OCI-LY1 (cell line): Measurements from ENCODE around the gene PMEPA1.

Source experiments
- H2AFZ ChIP-seq: fragments of 200-600 bp; sonication (generic), shearing (Covaris generic); 2 replicates; pipeline ENCODE4 v1.6.0; 2014; ENCODE audit warnings: antibody characterized with exemption, mild to moderate bottlenecking, low read length
- H3F3A ChIP-seq: fragments of 200-600 bp; sonication (generic), shearing (Covaris generic); 2 replicates; pipeline ENCODE4 v1.6.0; 2014; ENCODE audit warnings: mild to moderate bottlenecking, antibody characterized with exemption, low read length, moderate library complexity; ENCODE audit not compliant: insufficient read depth
- H3K27ac ChIP-seq: fragments of 200-600 bp; sonication (generic); 2 replicates; pipeline ENCODE4 v1.5.1; 2014; ENCODE audit warnings: low read length, mixed run types, mild to moderate bottlenecking, low read depth; ENCODE audit not compliant: poor library complexity, severe bottlenecking
- H3K27me3 ChIP-seq: fragments of 200-600 bp; sonication (generic); 2 replicates; pipeline ENCODE4 v1.6.0; 2014; ENCODE audit warnings: antibody characterized with exemption, mild to moderate bottlenecking, low read length, moderate library complexity; ENCODE audit not compliant: insufficient read depth
- H3K36me3 ChIP-seq: fragments of 200-600 bp; sonication (generic); 2 replicates; pipeline ENCODE4 v1.6.1; 2014; ENCODE audit warnings: mild to moderate bottlenecking, antibody characterized with exemption, low read length, moderate library complexity, mixed read lengths; ENCODE audit not compliant: insufficient read depth
- H3K4me1 ChIP-seq: fragments of 200-600 bp; sonication (generic); 2 replicates; pipeline ENCODE4 v1.5.1; 2014; ENCODE audit warnings: mild to moderate bottlenecking, low read length, moderate library complexity; ENCODE audit not compliant: insufficient read depth, severe bottlenecking
- H3K4me2 ChIP-seq: fragments of 200-600 bp; sonication (generic), shearing (Covaris generic); 2 replicates; pipeline ENCODE4 v1.6.1; 2014; ENCODE audit warnings: low read length
- H3K4me3 ChIP-seq: fragments of 200-600 bp; sonication (generic); 2 replicates; pipeline ENCODE4 v1.5.1; 2014; ENCODE audit warnings: low read length, low read depth, mild to moderate bottlenecking, mixed read lengths; ENCODE audit not compliant: poor library complexity, severe bottlenecking
- H3K79me2 ChIP-seq: fragments of 200-600 bp; shearing (Covaris generic); 2 replicates; pipeline ENCODE4 v1.6.1; 2016; ENCODE audit warnings: mixed run types, low read length, mixed read lengths; ENCODE audit not compliant: insufficient read depth
- H3K9ac ChIP-seq: fragments of 200-600 bp; sonication (generic), shearing (Covaris generic); 2 replicates; pipeline ENCODE4 v1.6.1; 2014; ENCODE audit warnings: mild to moderate bottlenecking, low read length, mixed read lengths
- H3K9me2 ChIP-seq: fragments of 200-600 bp; sonication (generic), shearing (Covaris generic); 2 replicates; pipeline ENCODE4 v1.6.1; 2014; ENCODE audit warnings: low read depth, mild to moderate bottlenecking, low read length, mixed read lengths
- H3K9me3 ChIP-seq: fragments of 200-600 bp; shearing (Covaris generic); 2 replicates; pipeline ENCODE4 v1.6.1; 2014; ENCODE audit warnings: low read length, mixed read lengths
- H4K20me1 ChIP-seq: fragments of 200-600 bp; sonication (generic), shearing (Covaris generic); 2 replicates; pipeline ENCODE4 v1.6.0; 2016; ENCODE audit warnings: mild to moderate bottlenecking, low read length; ENCODE audit not compliant: insufficient read depth
- EZH2 ChIP-seq: fragments of 200-600 bp; sonication (generic), shearing (Covaris generic); IDR thresholded peaks from 2 replicates; pipeline ENCODE4 v1.8.0; 2017; ENCODE audit warnings: borderline replicate concordance, mixed run types, mild to moderate bottlenecking, antibody characterized with exemption, low read length, moderate library complexity, mixed read lengths
- TF ChIP-seq, protein P1 (sequence below): fragments of 200-600 bp; sonication (generic), shearing (Covaris generic); IDR thresholded peaks from 2 replicates; pipeline ENCODE4 v1.5.1; 2017; ENCODE audit warnings: mild to moderate bottlenecking, antibody characterized with exemption, low read length, moderate library complexity, mixed read lengths

PMEPA1 gene

DNA sequence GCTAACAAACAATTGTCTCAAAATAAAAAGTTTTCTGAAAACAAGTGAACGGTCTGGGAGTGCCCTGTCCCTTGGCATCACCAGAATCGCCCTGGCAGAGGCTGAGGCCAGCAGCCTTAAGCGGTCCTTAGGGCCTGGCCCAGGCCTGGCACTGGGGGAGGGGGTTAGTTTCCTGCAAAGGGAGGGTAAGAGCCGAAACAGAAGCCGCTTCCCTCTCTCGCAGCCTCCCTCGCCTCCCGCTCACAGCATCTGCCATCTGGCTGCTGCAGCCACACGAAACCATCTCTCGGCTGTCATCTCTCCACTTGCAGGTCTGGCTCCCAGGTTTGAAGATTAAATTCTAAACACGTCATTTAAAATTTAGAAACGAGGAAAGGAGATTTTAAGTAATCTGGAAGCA, 31.5 kb downstream of the PMEPA1 start:
- Histone ChIP-seq H3K27me3 (peaks cover 7% of the 10 kb centered on the region; the same call in 1 of the 2 replicates), H3K4me2 (no peak overlapping the region), H3K4me3 (no peak overlapping the region), H3K36me3 (no peaks in the 10 kb centered on the region), H3K9me3 (no peaks in the 10 kb centered on the region), H3K4me1 (peaks cover 38% of the 10 kb centered on the region), H3K79me2 (no peaks in the 10 kb centered on the region), H2AFZ (no peak overlapping the region), H4K20me1 (no peaks in the 10 kb centered on the region), H3K9me2 (no peaks in the 10 kb centered on the region), H3K27ac (no peak overlapping the region), H3K9ac (no peak overlapping the region), H3F3A (no peaks in the 10 kb centered on the region)
- TF ChIP-seq, protein P1, sequence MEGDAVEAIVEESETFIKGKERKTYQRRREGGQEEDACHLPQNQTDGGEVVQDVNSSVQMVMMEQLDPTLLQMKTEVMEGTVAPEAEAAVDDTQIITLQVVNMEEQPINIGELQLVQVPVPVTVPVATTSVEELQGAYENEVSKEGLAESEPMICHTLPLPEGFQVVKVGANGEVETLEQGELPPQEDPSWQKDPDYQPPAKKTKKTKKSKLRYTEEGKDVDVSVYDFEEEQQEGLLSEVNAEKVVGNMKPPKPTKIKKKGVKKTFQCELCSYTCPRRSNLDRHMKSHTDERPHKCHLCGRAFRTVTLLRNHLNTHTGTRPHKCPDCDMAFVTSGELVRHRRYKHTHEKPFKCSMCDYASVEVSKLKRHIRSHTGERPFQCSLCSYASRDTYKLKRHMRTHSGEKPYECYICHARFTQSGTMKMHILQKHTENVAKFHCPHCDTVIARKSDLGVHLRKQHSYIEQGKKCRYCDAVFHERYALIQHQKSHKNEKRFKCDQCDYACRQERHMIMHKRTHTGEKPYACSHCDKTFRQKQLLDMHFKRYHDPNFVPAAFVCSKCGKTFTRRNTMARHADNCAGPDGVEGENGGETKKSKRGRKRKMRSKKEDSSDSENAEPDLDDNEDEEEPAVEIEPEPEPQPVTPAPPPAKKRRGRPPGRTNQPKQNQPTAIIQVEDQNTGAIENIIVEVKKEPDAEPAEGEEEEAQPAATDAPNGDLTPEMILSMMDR: no peak
- no peak for TF ChIP-seq EZH2

DNA sequence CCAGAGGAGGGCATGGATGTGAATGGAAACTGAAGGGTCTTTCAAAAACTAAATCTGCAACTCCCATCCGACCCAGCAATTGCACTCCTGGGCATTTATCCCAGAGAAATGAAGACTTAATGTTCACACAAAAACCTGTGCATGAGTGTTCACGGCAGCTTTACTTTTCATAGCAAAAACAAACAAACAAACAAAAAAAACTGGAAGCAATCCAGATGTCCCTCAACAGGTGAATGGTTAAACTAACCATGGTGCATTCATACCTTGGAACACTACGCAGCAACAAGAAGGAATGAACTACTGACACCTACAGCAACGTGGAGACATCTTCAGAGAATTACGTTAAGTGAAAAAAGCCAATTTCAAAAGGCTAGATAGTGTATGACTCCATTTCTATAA, 32.2 kb downstream of the PMEPA1 start:
- no peak overlapping the region for H3K27ac ChIP-seq
- no peak for TF ChIP-seq EZH2
- TF ChIP-seq, protein P1: no peak
- H3K79me2 ChIP-seq: no peaks in the 10 kb centered on the region

DNA sequence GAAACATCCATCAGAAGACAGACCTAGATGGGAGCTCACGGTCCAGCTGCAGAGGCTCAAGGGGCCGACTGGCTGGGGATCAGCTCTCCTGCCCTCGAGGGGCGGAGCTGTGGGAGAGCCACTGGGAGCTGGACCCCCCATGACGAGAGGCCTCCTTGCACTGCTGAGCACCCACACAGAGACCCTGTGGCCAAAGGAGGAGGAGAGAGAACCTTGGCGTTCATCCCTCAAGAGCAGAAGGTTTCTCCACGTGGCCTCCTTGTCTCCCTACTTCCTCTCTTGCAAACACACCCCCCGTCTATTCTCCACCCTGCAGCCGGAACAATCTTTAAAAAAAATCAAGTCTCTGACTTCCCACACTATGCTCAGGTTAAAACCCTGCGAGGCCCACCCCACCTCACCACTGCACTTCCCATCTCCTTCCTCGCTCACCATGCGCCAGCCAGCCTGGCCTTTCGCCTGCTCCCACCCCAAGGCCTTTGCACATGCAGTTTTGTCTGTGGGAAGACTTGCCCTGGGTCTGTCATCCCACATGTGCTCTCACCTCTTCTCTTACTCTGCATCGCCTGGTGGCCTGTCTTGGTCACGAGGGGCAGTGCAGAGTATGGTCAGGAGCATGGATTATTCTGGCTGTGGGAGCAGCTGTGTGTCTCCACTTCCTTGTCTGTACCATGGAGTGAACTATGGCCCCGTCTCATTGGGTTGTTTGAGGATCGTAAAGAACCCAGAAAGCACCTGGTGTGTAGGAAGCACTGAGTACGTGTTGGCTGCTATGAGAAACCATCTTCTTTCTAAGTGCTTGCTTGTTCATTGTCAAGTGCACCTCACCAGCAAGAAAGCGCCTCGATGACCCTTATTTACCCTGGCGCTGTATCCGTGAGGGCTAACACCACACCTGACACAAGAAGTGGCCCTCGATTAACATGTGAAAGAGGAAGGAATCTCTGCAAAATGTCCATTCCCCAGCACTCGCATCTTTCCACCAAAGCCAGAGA, 32.9 kb downstream of the PMEPA1 start:
- no peaks in the 10 kb centered on the region for H4K20me1 ChIP-seq
- H3K79me2 ChIP-seq: no peaks in the 10 kb centered on the region
- H3K4me3 ChIP-seq: no peak overlapping the region
- no peaks in the 10 kb centered on the region for H3K9me3 ChIP-seq
- H3K9ac ChIP-seq: no peak overlapping the region
- no peak overlapping the region for H3K27ac ChIP-seq
- H3K4me1 ChIP-seq: peaks cover 24% of the 10 kb centered on the region
- TF ChIP-seq EZH2: no peak
- TF ChIP-seq, protein P1: no peak
- H3K36me3 ChIP-seq: no peaks in the 10 kb centered on the region
- peaks cover 7% of the 10 kb centered on the region; the same call in 1 of the 2 replicates for H3K27me3 ChIP-seq
- no peaks in the 10 kb centered on the region for H3K9me2 ChIP-seq
- H3F3A ChIP-seq: no peaks in the 10 kb centered on the region
- H2AFZ ChIP-seq: no peak overlapping the region
- no peak overlapping the region for H3K4me2 ChIP-seq

More for the DNA sequence above, 32.2 kb downstream of the PMEPA1 start:
- peaks cover 31% of the 10 kb centered on the region for H3K4me1 ChIP-seq
- H3K9me2 ChIP-seq: no peaks in the 10 kb centered on the region
- no peak overlapping the region for H3K4me2 ChIP-seq
- H3K27me3 ChIP-seq: peaks cover 7% of the 10 kb centered on the region; the same call in 1 of the 2 replicates
- H4K20me1 ChIP-seq: no peaks in the 10 kb centered on the region
- no peak overlapping the region for H2AFZ ChIP-seq
- no peak overlapping the region for H3K4me3 ChIP-seq
- H3F3A ChIP-seq: no peaks in the 10 kb centered on the region
- H3K9ac ChIP-seq: no peak overlapping the region
- H3K36me3 ChIP-seq: no peaks in the 10 kb centered on the region
- no peaks in the 10 kb centered on the region for H3K9me3 ChIP-seq
